Ecto neural progenitor cell (in vitro differentiated cells): ENCODE data around the gene PSAPL1.

Experiments used
- DNase-seq: peaks from one replicate; pipeline ENCODE4 v3.0.0-alpha.2; 2018; ENCODE audit warnings: low spot score

PSAPL1 gene

GRCh38 chr4:7418131-7418943 is 16.4 kb downstream of the PSAPL1 start:
- no peak for DNase-seq

GRCh38 chr4:7417639-7418038 is 17.1 kb downstream of the PSAPL1 start:
- DNase-seq, result no peak

GRCh38 chr4:7416745-7417432 is 17.8 kb downstream of the PSAPL1 start:
- DNase-seq, result no peak

GRCh38 chr4:7415927-7416686 is 18.6 kb downstream of the PSAPL1 start:
- DNase-seq, result no peak

GRCh38 chr4:7414736-7415510 is 19.8 kb downstream of the PSAPL1 start:
- no peak for DNase-seq

- DNase-seq, result no peak
Observed at GRCh38 chr4:7414046-7414445, 20.7 kb downstream of the PSAPL1 start.

- DNase-seq, result no peak
Observed at GRCh38 chr4:7412554-7412912, 22.2 kb downstream of the PSAPL1 start.

GRCh38 chr4:7411896-7412553 is 22.7 kb downstream of the PSAPL1 start:
- no peak for DNase-seq

- DNase-seq, result no peak
Observed at GRCh38 chr4:7411491-7411890, 23.2 kb downstream of the PSAPL1 start.

DNA sequence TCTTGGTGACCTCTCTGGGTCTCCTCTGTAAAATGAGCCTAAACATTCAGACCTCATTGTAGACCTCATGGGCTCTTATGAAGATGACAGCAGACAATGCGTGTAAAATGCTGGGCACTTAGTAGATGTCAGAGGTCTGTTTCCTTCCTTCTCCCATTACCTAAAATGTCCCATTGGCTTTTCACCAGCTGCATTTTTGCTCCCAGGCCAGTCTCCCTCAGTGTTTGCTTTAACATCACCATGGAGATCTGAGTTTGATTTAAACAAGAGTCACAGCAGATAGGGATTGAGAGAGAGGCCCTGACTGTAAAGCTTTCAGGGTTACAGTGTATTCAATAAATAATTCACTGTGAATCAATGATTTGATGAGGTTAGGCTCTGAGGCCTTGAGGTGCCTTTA is 24.3 kb downstream of the PSAPL1 start:
- DNase-seq, result no peak

- no peak for DNase-seq
Observed at GRCh38 chr4:7408166-7408565, 26.6 kb downstream of the PSAPL1 start.

- DNase-seq, result no peak
Observed at GRCh38 chr4:7403001-7403400, 31.7 kb downstream of the PSAPL1 start.

DNA sequence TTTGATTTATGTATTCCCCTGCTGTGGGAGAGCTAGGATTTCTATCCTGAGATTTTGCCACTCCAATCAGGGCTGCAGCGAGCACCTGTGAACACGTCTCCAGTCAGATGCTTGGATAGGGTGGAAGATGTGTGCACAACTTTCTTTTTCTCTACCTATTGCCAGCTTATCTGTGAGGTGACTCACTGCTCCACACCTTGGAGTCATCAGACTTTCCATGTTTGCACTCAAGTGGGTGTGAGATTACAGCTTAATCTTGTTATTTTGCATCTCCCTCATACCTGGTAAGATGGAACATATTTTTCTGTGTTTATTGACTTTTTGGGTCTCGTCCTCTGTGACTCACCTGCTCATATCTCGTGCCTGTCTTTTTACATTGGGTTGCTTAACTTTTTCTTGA is 32.2 kb downstream of the PSAPL1 start:
- no peak for DNase-seq

DNA sequence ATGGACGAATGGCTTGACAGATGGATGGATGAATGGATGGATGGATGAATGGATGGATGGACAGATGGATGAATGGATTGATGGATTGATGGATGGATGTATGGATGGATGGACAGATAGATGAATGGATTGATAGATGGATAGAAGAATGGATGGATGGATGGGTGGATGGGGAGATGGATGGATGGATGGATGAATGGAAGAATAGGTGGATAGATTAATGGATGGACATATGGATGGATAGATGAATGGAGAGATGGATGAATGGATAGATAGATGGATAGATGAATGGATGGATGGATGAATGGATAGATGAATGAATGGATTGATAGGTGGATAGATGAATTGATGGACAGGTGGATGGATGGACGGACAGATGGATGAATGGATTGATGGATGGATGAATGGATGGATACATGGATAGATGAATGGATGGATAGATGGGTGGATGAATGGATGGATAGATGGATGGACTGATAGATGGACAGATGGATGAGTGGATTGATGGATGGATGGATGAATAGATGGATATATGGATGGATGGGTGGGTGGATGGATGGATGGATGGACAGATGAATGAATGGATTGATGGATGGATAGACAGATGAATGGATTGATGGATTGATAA is 33.9 kb downstream of the PSAPL1 start:
- no peak for DNase-seq

GRCh38 chr4:7399440-7400234 is 35.1 kb downstream of the PSAPL1 start:
- DNase-seq, result no peak

GRCh38 chr4:7398788-7399439 is 35.8 kb downstream of the PSAPL1 start:
- DNase-seq, result no peak

- DNase-seq, result peak; percentile 41
Observed at GRCh38 chr4:7398104-7398423, 36.7 kb downstream of the PSAPL1 start.

- peak; percentile 42 for DNase-seq
Observed at GRCh38 chr4:7397206-7398103, 37.3 kb downstream of the PSAPL1 start.
